Erythroblast (primary cell): Measurements from ENCODE around the gene VPS36.
"Not testable (repeated sequence)": the region's sequence is repeated elsewhere in the genome, so short reads cannot be mapped to it uniquely, and the experiment has no call there.

Experiments
- DNase-seq, 2 experiments: peaks; one replicate each; lab custom pipeline; 2025; lab: John Stamatoyannopoulos, UW
- GATA1 ChIP-seq: IDR thresholded peaks from 2 replicates; pipeline ENCODE4 v1.6.1; 2011; ENCODE audit warnings: low read depth, mild to moderate bottlenecking, control low read depth, low read length, moderate library complexity
- POLR2A ChIP-seq: IDR thresholded peaks from 2 replicates; pipeline ENCODE4 v1.6.1; 2011; ENCODE audit warnings: mild to moderate bottlenecking, low read length

The VPS36 gene

GRCh38 chr13:52452470-52452869, 2.0 kb upstream of the VPS36 start:
- DNase-seq, result no peak
- no peak for TF ChIP-seq GATA1
- no peak for TF ChIP-seq POLR2A

DNA sequence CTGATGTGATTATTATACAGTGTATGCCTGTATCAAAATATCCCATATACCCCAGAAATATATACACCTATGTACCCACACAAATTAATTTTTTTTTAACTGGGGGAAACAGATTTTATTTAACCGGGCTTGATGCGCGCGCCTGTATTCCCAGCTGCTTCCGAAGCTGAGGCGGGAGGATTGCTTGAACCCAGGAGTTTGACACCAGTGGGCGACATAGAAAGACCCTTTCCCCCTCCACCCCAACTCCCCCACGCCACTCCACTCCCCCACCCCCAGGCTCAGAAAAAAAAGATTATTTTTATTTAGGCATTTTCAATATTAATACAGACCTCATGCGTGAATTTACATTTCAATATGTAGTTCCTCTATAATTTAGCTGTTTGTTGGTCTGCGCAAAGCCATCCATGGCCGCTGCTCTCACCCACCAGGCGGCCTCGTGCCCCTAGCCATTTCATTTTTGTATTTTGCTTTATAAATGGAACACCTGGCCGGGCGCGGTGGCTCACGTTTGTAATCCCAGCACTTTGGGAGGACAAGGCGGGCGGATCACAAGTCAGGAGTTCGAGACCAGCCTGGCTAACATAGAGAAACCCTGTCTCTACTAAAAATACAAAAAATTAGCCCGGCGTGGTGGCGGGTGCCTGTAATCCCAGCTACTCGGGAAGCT, 836 bp upstream of the VPS36 start:
- TF ChIP-seq GATA1 (no peak), POLR2A (no peak)
- DNase-seq, result no peak

DNA sequence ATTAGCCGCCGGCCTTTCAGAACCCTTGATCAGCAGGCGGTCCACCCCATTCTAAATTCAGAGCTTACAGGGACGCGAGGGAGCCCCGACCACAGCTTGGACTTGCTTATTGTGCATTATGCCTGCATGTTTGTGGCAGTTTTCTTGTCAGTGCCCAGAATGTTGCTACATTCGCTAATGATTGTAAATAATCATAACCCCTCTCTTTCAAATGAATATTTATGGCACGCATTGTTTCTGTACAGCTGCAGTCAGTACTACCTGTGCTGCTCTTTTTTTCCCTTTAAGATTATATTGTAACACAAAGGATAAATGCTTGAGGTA, 321 bp upstream of the VPS36 start:
- no peak for DNase-seq
- no peak for TF ChIP-seq POLR2A
- TF ChIP-seq GATA1, result no peak

DNA sequence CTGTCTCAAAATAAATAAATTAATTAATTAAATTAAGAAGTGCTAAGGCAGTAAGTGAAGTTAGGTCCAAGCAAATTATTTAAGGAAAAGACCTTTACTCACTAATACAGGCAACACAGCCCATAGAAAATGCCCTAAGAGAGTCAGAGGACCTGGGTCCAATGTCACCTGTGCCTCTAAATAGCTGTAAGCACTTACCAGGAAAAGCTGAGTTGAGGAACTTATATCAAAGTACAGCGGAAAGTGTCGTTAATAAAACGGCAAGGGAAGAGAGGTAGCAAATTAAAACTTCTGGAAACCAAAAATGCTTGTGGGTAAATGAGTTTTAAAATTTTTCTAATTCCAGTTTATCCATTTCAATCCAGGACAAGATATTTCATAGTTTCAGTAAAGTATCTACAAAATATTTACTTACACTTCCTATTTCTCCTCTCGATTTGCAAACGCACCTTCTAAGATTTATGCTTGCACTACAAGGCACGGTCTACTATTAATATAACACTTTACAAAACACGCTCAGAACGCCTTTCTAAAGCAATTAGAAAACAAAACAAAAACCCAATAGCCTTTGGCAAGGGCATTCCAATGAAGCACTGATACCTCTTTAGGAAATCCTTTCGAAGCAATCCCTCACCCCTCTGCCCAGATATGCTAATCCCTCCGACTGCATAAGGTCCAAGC, 963 bp downstream of the VPS36 start:
- peak in 1 of 2 experiments; percentile 52 for DNase-seq
- no peak for TF ChIP-seq POLR2A
- no peak for TF ChIP-seq GATA1

DNA sequence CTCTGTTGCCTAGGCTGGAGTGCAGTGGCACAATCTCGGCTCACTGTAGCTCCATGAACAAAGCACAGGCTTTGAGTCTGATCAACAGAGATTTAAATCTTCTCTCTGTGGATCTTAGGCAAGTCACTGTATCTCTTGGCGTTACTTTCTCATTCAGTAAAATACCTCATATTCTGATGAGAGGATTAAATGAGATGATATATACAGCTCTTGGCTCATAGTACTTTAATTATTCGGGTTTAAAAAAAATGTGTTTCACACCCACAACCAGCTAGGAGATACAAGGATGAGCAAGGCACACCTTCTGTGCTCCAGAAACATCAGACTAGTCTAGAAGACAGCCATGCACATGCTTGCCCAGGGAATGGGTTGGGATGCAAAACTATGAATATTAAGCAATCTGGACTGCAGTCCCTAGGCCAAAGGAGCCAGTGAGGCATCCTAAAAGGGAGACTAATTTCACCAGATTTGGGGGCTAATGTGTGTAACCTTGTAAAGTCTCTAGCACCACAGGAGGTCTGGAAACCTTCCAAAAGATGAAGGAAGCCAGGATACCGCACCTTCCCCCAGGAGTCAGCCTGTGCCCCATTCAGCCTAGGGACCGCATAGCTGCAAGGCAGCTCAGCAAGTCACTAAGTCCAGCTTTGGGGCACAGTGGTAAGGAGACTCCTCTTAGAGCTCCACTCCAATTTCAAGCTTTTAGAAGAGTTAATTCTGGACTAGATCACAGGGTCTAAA, 2.5 kb downstream of the VPS36 start:
- DNase-seq, result no peak
- TF ChIP-seq GATA1 (no peak), POLR2A (no peak)

GRCh38 chr13:52447354-52447753, 3.1 kb downstream of the VPS36 start:
- TF ChIP-seq GATA1 (no peak), POLR2A (no peak)
- DNase-seq, result no peak

GRCh38 chr13:52446265-52446664, 4.2 kb downstream of the VPS36 start:
- DNase-seq, result no peak
- TF ChIP-seq GATA1, result no peak
- no peak for TF ChIP-seq POLR2A

GRCh38 chr13:52432456-52432855, 18.0 kb downstream of the VPS36 start:
- DNase-seq, result no peak
- TF ChIP-seq GATA1 (no peak), POLR2A (no peak)

GRCh38 chr13:52428295-52428694, 22.1 kb downstream of the VPS36 start:
- no peak for TF ChIP-seq POLR2A
- no peak for TF ChIP-seq GATA1
- DNase-seq, result peak in 1 of 2 experiments; percentile 43

DNA sequence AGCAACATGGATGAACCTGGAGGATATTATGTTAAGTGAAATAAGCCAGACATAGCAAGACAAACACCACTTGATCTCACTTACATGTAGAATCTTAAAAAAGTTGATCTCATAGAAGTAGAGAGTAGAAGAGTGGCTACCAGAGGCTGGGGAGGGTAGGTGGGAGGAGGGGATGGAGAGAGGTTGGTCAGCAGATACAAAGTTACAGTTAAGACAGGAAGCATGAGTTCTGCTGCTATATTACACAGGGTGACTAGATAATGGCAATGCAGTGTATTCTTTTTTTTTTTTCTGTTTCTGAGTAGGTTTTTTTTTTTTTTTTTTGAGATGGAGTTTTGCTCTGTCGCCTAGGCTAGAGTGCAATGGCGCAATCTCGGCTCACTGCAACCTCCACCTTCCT, 29.2 kb downstream of the VPS36 start:
- DNase-seq, result no peak
- TF ChIP-seq POLR2A (no peak), GATA1 (no peak)

DNA sequence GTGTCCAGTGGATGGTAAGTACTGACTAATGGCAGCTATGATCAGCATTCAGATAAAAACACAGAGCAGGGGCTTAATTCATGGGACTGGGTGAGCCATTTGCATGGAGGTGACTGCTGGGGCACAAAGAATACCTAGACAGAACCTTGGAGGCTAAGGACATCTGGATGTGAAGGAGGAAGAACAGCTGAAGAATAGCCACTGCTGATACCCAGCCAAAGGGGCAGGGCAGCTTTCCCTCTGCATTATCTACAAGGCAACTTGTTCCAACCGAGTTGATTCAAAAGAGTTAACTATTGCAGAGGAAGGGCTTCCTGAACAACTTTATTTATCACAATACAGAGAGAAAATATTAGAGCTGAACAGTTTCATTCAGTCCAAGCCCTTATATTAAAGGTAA, 31.4 kb downstream of the VPS36 start:
- DNase-seq, result no peak
- TF ChIP-seq POLR2A (no peak), GATA1 (no peak)

DNA sequence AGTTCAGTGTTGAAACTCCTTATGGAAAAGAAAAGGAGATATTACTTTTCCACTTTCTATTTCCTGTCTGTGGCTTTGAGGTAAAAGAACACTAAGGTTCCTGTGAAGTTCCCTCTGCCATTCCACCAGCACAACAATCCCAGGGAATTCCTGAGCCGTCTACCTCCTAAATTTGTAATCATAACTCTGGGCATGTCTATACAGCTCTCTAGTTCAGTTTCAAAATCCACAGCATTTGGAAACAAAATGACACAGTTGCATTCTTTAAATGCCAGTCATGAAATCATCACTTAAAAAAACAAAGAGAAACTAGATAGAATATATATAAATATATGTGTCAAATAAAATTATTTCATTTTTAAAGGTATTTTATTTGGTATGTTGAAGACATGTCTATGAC, 35.5 kb downstream of the VPS36 start:
- DNase-seq, result no peak

DNA sequence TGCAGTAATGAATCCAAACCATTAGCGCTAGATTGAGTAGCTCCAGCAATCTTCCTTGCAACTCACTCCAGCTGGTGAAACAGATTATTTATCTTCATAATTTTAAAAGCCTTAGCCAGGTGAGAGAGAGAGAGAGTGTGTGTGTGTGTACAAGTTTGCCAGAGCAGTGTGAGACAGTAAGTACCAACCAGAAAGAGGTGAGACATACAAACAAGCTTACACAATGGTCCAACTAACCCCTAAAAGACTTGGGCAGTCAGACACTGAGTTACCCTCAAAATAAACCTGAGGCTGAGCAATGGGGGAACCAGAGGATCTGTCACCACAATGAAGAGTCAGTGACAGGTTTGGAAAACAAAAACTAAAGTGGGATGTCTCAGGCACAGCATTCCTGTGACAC, 36.4 kb downstream of the VPS36 start:
- no peak for DNase-seq
- TF ChIP-seq POLR2A (no peak), GATA1 (no peak)

More for the DNA sequence above, 35.5 kb downstream of the VPS36 start:
- TF ChIP-seq POLR2A (no peak), GATA1 (no peak)

GRCh38 chr13:52412128-52412527, 38.3 kb downstream of the VPS36 start:
- no peak for TF ChIP-seq GATA1
- no peak for TF ChIP-seq POLR2A
- no peak for DNase-seq

DNA sequence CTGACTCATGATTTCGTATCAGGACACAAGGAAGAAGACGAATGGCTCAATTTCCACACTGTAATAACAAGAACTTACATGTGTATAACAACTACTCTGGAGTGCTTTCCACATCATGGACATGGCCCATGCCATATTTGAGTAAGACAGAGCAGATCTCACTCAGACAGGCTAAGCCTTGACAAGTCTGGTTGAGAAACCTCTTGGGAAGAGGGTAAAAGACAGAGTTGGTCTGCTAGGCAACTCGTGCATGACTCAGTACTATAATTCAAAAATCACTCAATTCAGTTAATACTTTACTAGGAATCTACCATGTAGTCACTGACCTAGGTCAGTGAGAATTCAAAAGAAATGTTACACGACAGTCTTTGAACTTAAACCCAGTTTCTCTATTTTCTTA, 38.8 kb downstream of the VPS36 start:
- TF ChIP-seq POLR2A (no peak), GATA1 (no peak)
- no peak for DNase-seq

- not testable (repeated sequence) for DNase-seq
These were observed 42.3 kb downstream of the VPS36 start for GRCh38 chr13:52408071-52408658.

- not testable (repeated sequence) for DNase-seq
These were observed 43.0 kb downstream of the VPS36 start for GRCh38 chr13:52407436-52407835.
